Uterus (tissue), 2 donors: ENCODE results near the gene PDAP1.

ENCODE experiments used
- POLR2A ChIP-seq, 2 donors: fragments of 450-650 bp; IDR thresholded peaks; one replicate each; pipeline ENCODE4 v1.6.1; 2016; ENCODE audit warnings: antibody characterized with exemption in 2 of 2, mild to moderate bottlenecking in 1 of 2, moderate library complexity in 1 of 2
- TF ChIP-seq, protein P1 (sequence below), 4 experiments: fragments of 200-600 bp in 2 of 4; fragments of 450-650 bp in 2 of 4; sonication (generic) in 2 of 4; IDR thresholded peaks; one replicate each; pipeline ENCODE4 v1.5.1; 2016 to 2019; ENCODE audit warnings: antibody characterized with exemption in 4 of 4, mild to moderate bottlenecking in 2 of 4, moderate library complexity in 1 of 4

DNA sequence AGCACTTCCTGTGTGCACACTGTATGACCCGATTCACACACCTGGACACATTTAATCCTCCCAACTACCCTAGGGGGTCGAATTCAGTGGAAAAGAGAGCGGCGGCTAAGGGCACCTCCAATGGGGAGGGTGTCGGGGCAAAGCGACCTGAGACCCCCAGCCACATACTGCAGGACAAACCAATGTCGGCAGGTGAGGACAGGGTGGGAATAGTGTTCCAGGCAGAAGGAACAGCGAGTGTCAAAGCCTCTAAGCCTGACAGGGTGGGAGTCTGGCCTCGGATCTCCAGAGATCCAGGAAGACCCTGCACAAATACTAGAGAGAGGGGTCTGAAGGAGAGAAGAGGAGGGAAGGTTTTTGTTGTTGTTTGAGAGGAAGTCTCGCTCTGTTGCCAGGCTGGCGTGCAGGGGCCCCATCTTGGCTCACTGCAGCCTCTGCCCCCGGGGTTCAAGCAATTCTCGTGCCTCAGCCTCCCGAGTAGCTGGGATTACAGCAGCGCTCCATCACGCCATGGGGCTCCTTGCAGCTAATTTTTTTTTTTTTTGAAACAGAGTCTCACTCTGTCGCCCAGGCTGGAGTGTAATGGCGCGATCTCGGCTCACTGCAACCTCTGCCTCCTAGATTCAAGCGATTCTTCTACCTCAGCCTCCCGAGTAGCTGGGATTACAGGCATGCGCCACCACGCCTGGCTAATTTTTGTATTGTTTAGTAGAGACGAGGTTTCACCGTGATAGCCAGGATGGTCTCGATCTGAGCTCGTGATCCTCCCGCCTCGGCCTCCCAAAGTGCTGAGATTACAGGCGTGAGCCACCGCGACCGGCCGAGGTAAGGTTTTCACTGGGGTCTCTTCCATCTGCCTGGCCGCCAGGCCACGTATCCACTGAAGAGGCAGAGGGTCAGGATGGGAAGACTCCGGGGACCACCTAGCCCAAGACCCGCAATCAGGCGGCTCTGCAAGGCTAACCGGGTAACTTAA is 35.0 kb downstream of the PDAP1 start:
- TF ChIP-seq, protein P1, sequence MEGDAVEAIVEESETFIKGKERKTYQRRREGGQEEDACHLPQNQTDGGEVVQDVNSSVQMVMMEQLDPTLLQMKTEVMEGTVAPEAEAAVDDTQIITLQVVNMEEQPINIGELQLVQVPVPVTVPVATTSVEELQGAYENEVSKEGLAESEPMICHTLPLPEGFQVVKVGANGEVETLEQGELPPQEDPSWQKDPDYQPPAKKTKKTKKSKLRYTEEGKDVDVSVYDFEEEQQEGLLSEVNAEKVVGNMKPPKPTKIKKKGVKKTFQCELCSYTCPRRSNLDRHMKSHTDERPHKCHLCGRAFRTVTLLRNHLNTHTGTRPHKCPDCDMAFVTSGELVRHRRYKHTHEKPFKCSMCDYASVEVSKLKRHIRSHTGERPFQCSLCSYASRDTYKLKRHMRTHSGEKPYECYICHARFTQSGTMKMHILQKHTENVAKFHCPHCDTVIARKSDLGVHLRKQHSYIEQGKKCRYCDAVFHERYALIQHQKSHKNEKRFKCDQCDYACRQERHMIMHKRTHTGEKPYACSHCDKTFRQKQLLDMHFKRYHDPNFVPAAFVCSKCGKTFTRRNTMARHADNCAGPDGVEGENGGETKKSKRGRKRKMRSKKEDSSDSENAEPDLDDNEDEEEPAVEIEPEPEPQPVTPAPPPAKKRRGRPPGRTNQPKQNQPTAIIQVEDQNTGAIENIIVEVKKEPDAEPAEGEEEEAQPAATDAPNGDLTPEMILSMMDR (IDR thresholded peaks at IDR 0.05), result no peak
- no peak for TF ChIP-seq POLR2A (IDR thresholded peaks at IDR 0.05)
